ENCODE results near the gene CDH8. TPM values are rescaled to one million over a fixed set of nuclear protein-coding genes. Genes with fewer than 3 reads are reported as not detected.

Gene CDH8
- total RNA-seq, 1 experiment from 2014 or later: 2.5 TPM

DNA sequence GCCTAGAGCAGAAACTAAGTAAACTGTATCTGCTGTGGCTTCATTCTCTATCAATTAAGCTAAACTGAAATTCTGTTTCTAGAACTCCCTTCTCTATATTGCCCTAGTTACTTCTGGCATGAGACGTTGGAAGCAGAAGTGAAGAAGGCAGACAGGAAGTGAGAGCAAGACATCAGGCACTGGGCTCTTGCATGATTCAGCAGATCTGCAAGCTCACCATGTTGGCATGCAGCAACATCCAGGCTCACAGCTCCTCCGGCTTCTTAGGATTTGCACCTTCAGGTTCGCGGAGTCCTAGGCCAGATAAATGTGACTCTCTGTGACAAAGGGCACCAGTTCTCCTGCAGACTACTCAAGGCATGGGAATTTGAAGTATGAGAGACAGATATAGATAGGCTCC, 148.3 kb downstream of the CDH8 start:
- no TSS peak for BruUV-seq (replicated peaks)
- RAD21 ChIA-PET (ENCODE audit: low non-redundant PET in 1 of 2, low total read pairs in 2 of 2, uncharacterized antibody in 2 of 2, unreplicated experiment in 2 of 2): no interaction called here
- H4K20me1 ChIP-seq (ENCODE audit: insufficient read depth): no peaks in the 10 kb centered on the region

More for the DNA sequence above, 148.3 kb downstream of the CDH8 start:
- no peaks in the 10 kb centered on the region for H3K79me2 ChIP-seq (ENCODE audit: insufficient read depth, low read length)
- H2AFZ ChIP-seq (ENCODE audit: low read depth, low read length, poor library complexity, severe bottlenecking): no peak overlapping the region
- no peak overlapping the region for H3K27ac ChIP-seq (ENCODE audit: low read depth, low read length)
- H3K4me3 ChIP-seq (replicated peaks in 1 of 2; ENCODE audit: low read depth in 1 of 2, low read length in 2 of 2): no peak overlapping the region
- no peaks in the 10 kb centered on the region for H3K27me3 ChIP-seq (ENCODE audit: insufficient read depth, low read length)
- H3K9ac ChIP-seq (ENCODE audit: low read length): no peak overlapping the region
- intact Hi-C loops (cut with micrococcal nuclease): no loop called here
- H3K36me3 ChIP-seq (ENCODE audit: control insufficient read depth in 1 of 2, insufficient read depth in 2 of 2, low read length in 2 of 2): no peaks in the 10 kb centered on the region
- ChIA-PET CTCF (no interaction called here), POLR2A (no interaction called here)
- DNase-seq (ENCODE audit: low read depth, low spot score) (no peak), ATAC-seq (no peak)
- TF ChIP-seq CEBPB (IDR thresholded peaks at IDR 0.05; ENCODE audit: low read depth) (no peak), FOSL1 (IDR thresholded peaks at IDR 0.05; ENCODE audit: low read depth) (no peak), SIN3A (IDR thresholded peaks at IDR 0.05; ENCODE audit: low read depth) (no peak), ELF1 (IDR thresholded peaks at IDR 0.05; ENCODE audit: borderline replicate concordance, low read depth) (no peak), TCF7L2 (IDR thresholded peaks at IDR 0.05; ENCODE audit: borderline replicate concordance, extremely low read depth, insufficient read depth, insufficient read length) (no peak), SRF (IDR thresholded peaks at IDR 0.05; ENCODE audit: low read depth) (no peak), RAD21 (IDR thresholded peaks at IDR 0.05; ENCODE audit: low read depth) (no peak), EGR1 (IDR thresholded peaks at IDR 0.05; ENCODE audit: low read depth) (no peak)
- TF ChIP-seq, protein P1, sequence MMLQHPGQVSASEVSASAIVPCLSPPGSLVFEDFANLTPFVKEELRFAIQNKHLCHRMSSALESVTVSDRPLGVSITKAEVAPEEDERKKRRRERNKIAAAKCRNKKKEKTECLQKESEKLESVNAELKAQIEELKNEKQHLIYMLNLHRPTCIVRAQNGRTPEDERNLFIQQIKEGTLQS (IDR thresholded peaks at IDR 0.05): no peak
- TF ChIP-seq, protein P2, sequence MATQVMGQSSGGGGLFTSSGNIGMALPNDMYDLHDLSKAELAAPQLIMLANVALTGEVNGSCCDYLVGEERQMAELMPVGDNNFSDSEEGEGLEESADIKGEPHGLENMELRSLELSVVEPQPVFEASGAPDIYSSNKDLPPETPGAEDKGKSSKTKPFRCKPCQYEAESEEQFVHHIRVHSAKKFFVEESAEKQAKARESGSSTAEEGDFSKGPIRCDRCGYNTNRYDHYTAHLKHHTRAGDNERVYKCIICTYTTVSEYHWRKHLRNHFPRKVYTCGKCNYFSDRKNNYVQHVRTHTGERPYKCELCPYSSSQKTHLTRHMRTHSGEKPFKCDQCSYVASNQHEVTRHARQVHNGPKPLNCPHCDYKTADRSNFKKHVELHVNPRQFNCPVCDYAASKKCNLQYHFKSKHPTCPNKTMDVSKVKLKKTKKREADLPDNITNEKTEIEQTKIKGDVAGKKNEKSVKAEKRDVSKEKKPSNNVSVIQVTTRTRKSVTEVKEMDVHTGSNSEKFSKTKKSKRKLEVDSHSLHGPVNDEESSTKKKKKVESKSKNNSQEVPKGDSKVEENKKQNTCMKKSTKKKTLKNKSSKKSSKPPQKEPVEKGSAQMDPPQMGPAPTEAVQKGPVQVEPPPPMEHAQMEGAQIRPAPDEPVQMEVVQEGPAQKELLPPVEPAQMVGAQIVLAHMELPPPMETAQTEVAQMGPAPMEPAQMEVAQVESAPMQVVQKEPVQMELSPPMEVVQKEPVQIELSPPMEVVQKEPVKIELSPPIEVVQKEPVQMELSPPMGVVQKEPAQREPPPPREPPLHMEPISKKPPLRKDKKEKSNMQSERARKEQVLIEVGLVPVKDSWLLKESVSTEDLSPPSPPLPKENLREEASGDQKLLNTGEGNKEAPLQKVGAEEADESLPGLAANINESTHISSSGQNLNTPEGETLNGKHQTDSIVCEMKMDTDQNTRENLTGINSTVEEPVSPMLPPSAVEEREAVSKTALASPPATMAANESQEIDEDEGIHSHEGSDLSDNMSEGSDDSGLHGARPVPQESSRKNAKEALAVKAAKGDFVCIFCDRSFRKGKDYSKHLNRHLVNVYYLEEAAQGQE (IDR thresholded peaks at IDR 0.05; ENCODE audit: low read depth): no peak
- no peaks in the 10 kb centered on the region for H3K9me2 ChIP-seq (ENCODE audit: insufficient read depth)
- H3K4me1 ChIP-seq (ENCODE audit: control insufficient read depth in 1 of 2, insufficient read depth in 2 of 2, low read length in 2 of 2): no peaks in the 10 kb centered on the region
- no peak overlapping the region for H3K4me2 ChIP-seq (ENCODE audit: low read length)
- H3K9me3 ChIP-seq (ENCODE audit: control insufficient read depth in 1 of 2, insufficient read depth in 1 of 2, low read depth in 1 of 2, low read length in 2 of 2): peaks cover 8 to 20% of the 10 kb centered on the region in 2 experiments; a peak in 2 of 4 replicates
